22Rv1 (cell line): ENCODE results near the gene ELP1.

Experiments
- ZFX ChIP-seq: fragments of 450-650 bp; IDR thresholded peaks from 2 replicates; pipeline ENCODE4 v1.6.1; 2017; ENCODE audit warnings: antibody characterized with exemption, borderline replicate concordance
- TF ChIP-seq, protein P1 (sequence below): fragments of 450-650 bp; IDR thresholded peaks from 2 replicates; pipeline ENCODE4 v1.5.1; 2017; ENCODE audit warnings: mild to moderate bottlenecking

GRCh38 chr9:108830272-108830671 lies 103.7 kb downstream of the ELP1 start:
- TF ChIP-seq, protein P1, sequence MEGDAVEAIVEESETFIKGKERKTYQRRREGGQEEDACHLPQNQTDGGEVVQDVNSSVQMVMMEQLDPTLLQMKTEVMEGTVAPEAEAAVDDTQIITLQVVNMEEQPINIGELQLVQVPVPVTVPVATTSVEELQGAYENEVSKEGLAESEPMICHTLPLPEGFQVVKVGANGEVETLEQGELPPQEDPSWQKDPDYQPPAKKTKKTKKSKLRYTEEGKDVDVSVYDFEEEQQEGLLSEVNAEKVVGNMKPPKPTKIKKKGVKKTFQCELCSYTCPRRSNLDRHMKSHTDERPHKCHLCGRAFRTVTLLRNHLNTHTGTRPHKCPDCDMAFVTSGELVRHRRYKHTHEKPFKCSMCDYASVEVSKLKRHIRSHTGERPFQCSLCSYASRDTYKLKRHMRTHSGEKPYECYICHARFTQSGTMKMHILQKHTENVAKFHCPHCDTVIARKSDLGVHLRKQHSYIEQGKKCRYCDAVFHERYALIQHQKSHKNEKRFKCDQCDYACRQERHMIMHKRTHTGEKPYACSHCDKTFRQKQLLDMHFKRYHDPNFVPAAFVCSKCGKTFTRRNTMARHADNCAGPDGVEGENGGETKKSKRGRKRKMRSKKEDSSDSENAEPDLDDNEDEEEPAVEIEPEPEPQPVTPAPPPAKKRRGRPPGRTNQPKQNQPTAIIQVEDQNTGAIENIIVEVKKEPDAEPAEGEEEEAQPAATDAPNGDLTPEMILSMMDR = no peak
- no peak for TF ChIP-seq ZFX
